HG02970 (cell line): ENCODE data around the gene ZXDC.

ENCODE experiments used
- ATAC-seq: cut with Tn5 transposase; IDR thresholded peaks from one replicate; pipeline ENCODE4 v1.9.1; 2021; ENCODE audit warnings: mild to moderate bottlenecking, moderate library complexity, moderate number of reproducible peaks; ENCODE audit not compliant: unreplicated experiment, low FRiP score

The ZXDC gene

GRCh38 chr3:126459111-126459762 is 16.5 kb downstream of the ZXDC start:
- no peak for ATAC-seq

GRCh38 chr3:126456766-126457388 is 18.8 kb downstream of the ZXDC start:
- no peak for ATAC-seq

- no peak for ATAC-seq
These were observed 19.5 kb downstream of the ZXDC start for GRCh38 chr3:126456211-126456610.

- no peak for ATAC-seq
These were observed 21.1 kb downstream of the ZXDC start for GRCh38 chr3:126454437-126455198.

- ATAC-seq, result no peak
These were observed 21.7 kb downstream of the ZXDC start for GRCh38 chr3:126454025-126454424.

- ATAC-seq, result no peak
These were observed 23.5 kb downstream of the ZXDC start for GRCh38 chr3:126452213-126452612.

- ATAC-seq, result no peak
These were observed 24.2 kb downstream of the ZXDC start for GRCh38 chr3:126451511-126451910.

- ATAC-seq, result no peak
These were observed 24.9 kb downstream of the ZXDC start for GRCh38 chr3:126450744-126451143.

- ATAC-seq, result no peak
These were observed 25.5 kb downstream of the ZXDC start for GRCh38 chr3:126450219-126450618.

GRCh38 chr3:126449621-126450051 is 26.1 kb downstream of the ZXDC start:
- no peak for ATAC-seq

- no peak for ATAC-seq
These were observed 26.9 kb downstream of the ZXDC start for GRCh38 chr3:126448893-126449180.

GRCh38 chr3:126448136-126448892 is 27.4 kb downstream of the ZXDC start:
- no peak for ATAC-seq

- ATAC-seq, result no peak
These were observed 28.1 kb downstream of the ZXDC start for GRCh38 chr3:126447456-126448106.

- no peak for ATAC-seq
These were observed 28.9 kb downstream of the ZXDC start for GRCh38 chr3:126446791-126447190.

GRCh38 chr3:126446301-126446700 is 29.4 kb downstream of the ZXDC start:
- ATAC-seq, result no peak

GRCh38 chr3:126445506-126445905 is 30.2 kb downstream of the ZXDC start:
- ATAC-seq, result no peak

GRCh38 chr3:126442856-126443242 is 32.8 kb downstream of the ZXDC start:
- ATAC-seq, result no peak

GRCh38 chr3:126442094-126442855 is 33.4 kb downstream of the ZXDC start:
- ATAC-seq, result no peak

- ATAC-seq, result no peak
These were observed 34.3 kb downstream of the ZXDC start for GRCh38 chr3:126441256-126441880.

- ATAC-seq, result no peak
These were observed 35.0 kb downstream of the ZXDC start for GRCh38 chr3:126440709-126440995.
